ENCODE measurements around the gene LENG1. TPM values are rescaled to one million over a fixed set of nuclear protein-coding genes. Genes with fewer than 3 reads are reported as not detected.

LENG1 gene
- total and polyA plus RNA-seq, 3 experiments from 2014 or later, result 4.8 to 14.1 (median 6.8) TPM

DNA sequence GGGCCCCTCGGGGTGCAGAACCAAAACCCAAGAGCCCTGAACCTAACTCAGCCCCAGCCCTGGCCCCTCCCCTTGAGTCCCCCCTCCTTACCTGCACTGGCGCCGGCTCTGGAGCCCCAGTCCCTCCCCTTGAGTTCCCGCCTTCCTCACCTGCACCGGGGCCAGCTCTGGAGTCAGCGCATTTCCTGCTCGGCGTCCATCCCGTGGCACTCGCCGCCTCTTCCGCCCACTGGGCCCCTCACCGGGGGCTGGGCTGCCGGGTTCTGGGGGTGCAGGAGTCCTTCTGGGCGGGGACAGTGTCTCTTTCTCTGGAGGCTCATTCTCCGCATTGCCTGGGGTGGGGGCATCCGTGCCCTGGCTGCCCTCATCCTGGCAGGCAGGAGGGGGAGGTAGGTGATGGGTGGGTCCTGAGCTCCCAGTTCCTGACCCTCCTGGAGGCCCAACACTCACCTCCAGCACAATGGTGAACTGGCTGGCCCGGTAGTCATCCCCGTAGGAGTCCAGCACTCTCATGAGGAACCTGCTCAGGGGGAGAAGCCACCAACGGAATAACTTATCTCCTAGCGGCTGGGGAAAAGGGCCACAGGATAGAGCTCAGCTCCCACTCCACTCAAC lies 51.5 kb downstream of the LENG1 start:
- Mint-ChIP-seq H3K4me1 (peaks cover 17 to 29% (median 23%) of the 10 kb centered on the region in 3 donors), H3K27ac (peak overlapping the region in 2 of 8 donors; percentile 12 to 93), H3K36me3 (peaks cover 0 to 64% (median 1%) of the 10 kb centered on the region in 3 donors), H3K9me3 (no peaks in the 10 kb centered on the region), H3K4me3 (no peak overlapping the region), H3K27me3 (no peaks in the 10 kb centered on the region)
- POLR2A ChIA-PET, result no interaction called here
- peak in 1 of 5 donors; percentile 35 for DNase-seq
- CTCF ChIA-PET, result interaction anchor here (2.5 kb wide), 1 partner anchor 8 kb away, joined by 5 read pairs; the partner anchor contains the start of genes PRPF31 and TFPT
- no peak overlapping the region for H3K4me3 ChIP-seq (ENCODE audit: low read length)
- no peaks in the 10 kb centered on the region for H3K9me3 ChIP-seq (ENCODE audit: low read length)
- peaks cover 12% of the 10 kb centered on the region for H3K36me3 ChIP-seq (ENCODE audit: insufficient read depth, low read length)
- peaks cover 7% of the 10 kb centered on the region for H3K4me1 ChIP-seq (ENCODE audit: insufficient read depth, low read length)
- H3K27ac ChIP-seq (ENCODE audit: low read depth, low read length), result no peak overlapping the region
- no peaks in the 10 kb centered on the region for H3K27me3 ChIP-seq (ENCODE audit: insufficient read depth, low read length, poor library complexity, severe bottlenecking)

GRCh38 chr19:54106716-54107115 lies 52.8 kb downstream of the LENG1 start:
- H3K4me3 ChIP-seq (ENCODE audit: low read length), result no peak overlapping the region
- ChIA-PET POLR2A (no interaction called here), CTCF (interaction anchor here (2.5 kb wide), 1 partner anchor 9 kb away, joined by 5 read pairs; the partner anchor contains the start of genes PRPF31 and TFPT)
- H3K27ac ChIP-seq (ENCODE audit: low read depth, low read length), result no peak overlapping the region
- Mint-ChIP-seq H3K36me3 (peaks cover 0 to 65% (median 0%) of the 10 kb centered on the region in 3 donors), H3K27ac (peak overlapping the region in 1 of 8 donors; percentile 27), H3K4me3 (peak overlapping the region in 1 of 7 donors; percentile 40), H3K27me3 (no peaks in the 10 kb centered on the region), H3K9me3 (no peaks in the 10 kb centered on the region), H3K4me1 (peaks cover 23 to 36% (median 29%) of the 10 kb centered on the region in 3 donors)
- peaks cover 11% of the 10 kb centered on the region for H3K4me1 ChIP-seq (ENCODE audit: insufficient read depth, low read length)
- no peaks in the 10 kb centered on the region for H3K9me3 ChIP-seq (ENCODE audit: low read length)
- DNase-seq, result no peak
- peaks cover 12% of the 10 kb centered on the region for H3K36me3 ChIP-seq (ENCODE audit: insufficient read depth, low read length)
- H3K27me3 ChIP-seq (ENCODE audit: insufficient read depth, low read length, poor library complexity, severe bottlenecking), result no peaks in the 10 kb centered on the region

DNA sequence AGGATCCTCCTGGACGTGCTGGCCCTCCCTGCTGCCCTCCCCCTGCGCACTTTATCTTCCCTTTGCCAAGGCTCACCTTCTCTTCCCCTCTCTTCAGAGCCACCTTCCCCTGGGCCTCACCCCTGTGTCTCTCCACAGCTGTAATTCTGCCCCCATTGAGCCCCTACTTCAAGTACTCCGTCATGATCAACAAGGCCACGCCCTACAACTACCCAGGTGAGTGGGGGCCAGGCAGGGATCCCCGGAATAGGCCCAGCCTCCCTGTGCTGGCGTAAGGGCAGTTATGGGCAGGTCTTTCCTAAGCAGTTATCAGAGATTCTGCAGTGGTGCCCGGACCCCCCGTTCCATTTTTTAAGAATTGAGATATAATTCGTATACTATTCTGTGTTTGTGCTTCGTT lies 53.7 kb downstream of the LENG1 start:
- peaks cover 11% of the 10 kb centered on the region for H3K4me1 ChIP-seq (ENCODE audit: insufficient read depth, low read length)
- H3K4me3 ChIP-seq (ENCODE audit: low read length), result no peak overlapping the region
- no peaks in the 10 kb centered on the region for H3K9me3 ChIP-seq (ENCODE audit: low read length)
- Mint-ChIP-seq H3K27ac (no peak overlapping the region), H3K4me1 (peaks cover 25 to 38% (median 32%) of the 10 kb centered on the region in 3 donors), H3K36me3 (peaks cover 0 to 62% (median 0%) of the 10 kb centered on the region in 3 donors), H3K4me3 (peak overlapping the region in 4 of 7 donors; percentile 24 to 86 (median 54)), H3K9me3 (no peaks in the 10 kb centered on the region), H3K27me3 (no peaks in the 10 kb centered on the region)
- H3K27ac ChIP-seq (ENCODE audit: low read depth, low read length), result no peak overlapping the region
- POLR2A ChIA-PET, result no interaction called here
- CTCF ChIA-PET, result no interaction called here
- no peak for DNase-seq
- H3K27me3 ChIP-seq (ENCODE audit: insufficient read depth, low read length, poor library complexity, severe bottlenecking), result no peaks in the 10 kb centered on the region
- peaks cover 12% of the 10 kb centered on the region for H3K36me3 ChIP-seq (ENCODE audit: insufficient read depth, low read length)

Other genes starting within 250 kb of the LENG1 start
- gene CACNG8, start 196.8 kb downstream of the LENG1 start, total RNA-seq, result not detected
- gene CACNG8, start 196.8 kb downstream of the LENG1 start, polyA plus RNA-seq, result not detected
- not detected for gene CACNG6, start 168.1 kb downstream of the LENG1 start, total RNA-seq
- not detected for gene CACNG6, start 168.1 kb downstream of the LENG1 start, polyA plus RNA-seq
- not detected for gene VSTM1, start 95.8 kb downstream of the LENG1 start, total RNA-seq
- not detected for gene VSTM1, start 95.8 kb downstream of the LENG1 start, polyA plus RNA-seq
- not detected for gene TARM1, start 78.4 kb downstream of the LENG1 start, total RNA-seq
- not detected for gene TARM1, start 78.4 kb downstream of the LENG1 start, polyA plus RNA-seq
- gene OSCAR, start 58.9 kb downstream of the LENG1 start, total RNA-seq, result under 1 TPM; 0.22 to 0.35 TPM
- gene OSCAR, start 58.9 kb downstream of the LENG1 start, polyA plus RNA-seq, result 0.17 TPM
- 100 to 1,000 TPM; 117 to 124 TPM for gene NDUFA3, start 56.9 kb downstream of the LENG1 start, total RNA-seq
- gene NDUFA3, start 56.9 kb downstream of the LENG1 start, polyA plus RNA-seq, result 506 TPM
- gene TFPT, start 44.1 kb downstream of the LENG1 start, total RNA-seq, result 10 to 100 TPM; 32.9 to 33.1 TPM
- gene TFPT, start 44.1 kb downstream of the LENG1 start, polyA plus RNA-seq, result 25.0 TPM
- gene PRPF31, start 44.0 kb downstream of the LENG1 start, total RNA-seq, result 100 to 1,000 TPM; 123 to 132 TPM
- gene PRPF31, start 44.0 kb downstream of the LENG1 start, polyA plus RNA-seq, result 88.9 TPM
- gene CNOT3, start 22.0 kb downstream of the LENG1 start, total RNA-seq, result 10 to 100 TPM; 75.1 to 81.7 TPM
- 14.8 TPM for gene CNOT3, start 22.0 kb downstream of the LENG1 start, polyA plus RNA-seq
- under 1 TPM in 1 of 2 experiments, not detected in 1; 0.18 TPM for gene TMC4, start 13.4 kb upstream of the LENG1 start, total RNA-seq
- 0.38 TPM for gene TMC4, start 13.4 kb upstream of the LENG1 start, polyA plus RNA-seq
- gene MBOAT7, start 29.9 kb upstream of the LENG1 start, total RNA-seq, result 100 to 1,000 TPM in 1 of 2 experiments, 10 to 100 TPM in 1; 98.7 to 114 TPM
- 21.9 TPM for gene MBOAT7, start 29.9 kb upstream of the LENG1 start, polyA plus RNA-seq
- 10 to 100 TPM; 22.4 to 24.6 TPM for gene TSEN34, start 31.6 kb upstream of the LENG1 start, total RNA-seq
- gene TSEN34, start 31.6 kb upstream of the LENG1 start, polyA plus RNA-seq, result 38.2 TPM
- 1,000 to 10,000 TPM; 1,621 to 1,723 TPM for gene RPS9, start 41.1 kb upstream of the LENG1 start, total RNA-seq
- gene RPS9, start 41.1 kb upstream of the LENG1 start, polyA plus RNA-seq, result 824 TPM
- 1 to 10 TPM in 1 of 2 experiments, under 1 TPM in 1; 0.48 to 1.2 TPM for gene LILRB3, start 63.3 kb upstream of the LENG1 start, total RNA-seq
- gene LILRB3, start 63.3 kb upstream of the LENG1 start, polyA plus RNA-seq, result 0.49 TPM
- under 1 TPM; 0.37 to 0.42 TPM for gene LILRA6, start 83.1 kb upstream of the LENG1 start, total RNA-seq
- gene LILRA6, start 83.1 kb upstream of the LENG1 start, polyA plus RNA-seq, result 0.45 TPM
- under 1 TPM; 0.42 to 0.44 TPM for gene LILRB5, start 97.6 kb upstream of the LENG1 start, total RNA-seq
- not detected for gene LILRB5, start 97.6 kb upstream of the LENG1 start, polyA plus RNA-seq
- under 1 TPM; 0.24 to 0.42 TPM for gene LILRB2, start 121.4 kb upstream of the LENG1 start, total RNA-seq
- not detected for gene LILRB2, start 121.4 kb upstream of the LENG1 start, polyA plus RNA-seq
- gene LILRA5, start 153.4 kb upstream of the LENG1 start, total RNA-seq, result not detected
- gene LILRA5, start 153.4 kb upstream of the LENG1 start, polyA plus RNA-seq, result not detected
- gene LILRA4, start 179.4 kb upstream of the LENG1 start, total RNA-seq, result not detected
- not detected for gene LILRA4, start 179.4 kb upstream of the LENG1 start, polyA plus RNA-seq
- gene LAIR1, start 205.2 kb upstream of the LENG1 start, total RNA-seq, result 10 to 100 TPM; 12.9 to 13.1 TPM
- 110 TPM for gene LAIR1, start 205.2 kb upstream of the LENG1 start, polyA plus RNA-seq

Measured in CD8-positive, alpha-beta memory T cell (primary cell).